Bladder microvascular endothelial cell (primary cell): Measurements from ENCODE around the gene ANO3. TPM values are rescaled to one million over a fixed set of nuclear protein-coding genes. Genes with fewer than 3 reads are reported as not detected.

Source experiments
- total RNA-seq: library from RNA; depleted of rRNA; stranded (reverse); fragments of >200 nt; gene quantifications from 2 replicates; pipeline ENCODE4 v1.2.3, GENCODE V29; 2014

Gene ANO3
- total RNA-seq, result under 0.01 TPM in 1 of 2 replicates, not detected in the other

DNA sequence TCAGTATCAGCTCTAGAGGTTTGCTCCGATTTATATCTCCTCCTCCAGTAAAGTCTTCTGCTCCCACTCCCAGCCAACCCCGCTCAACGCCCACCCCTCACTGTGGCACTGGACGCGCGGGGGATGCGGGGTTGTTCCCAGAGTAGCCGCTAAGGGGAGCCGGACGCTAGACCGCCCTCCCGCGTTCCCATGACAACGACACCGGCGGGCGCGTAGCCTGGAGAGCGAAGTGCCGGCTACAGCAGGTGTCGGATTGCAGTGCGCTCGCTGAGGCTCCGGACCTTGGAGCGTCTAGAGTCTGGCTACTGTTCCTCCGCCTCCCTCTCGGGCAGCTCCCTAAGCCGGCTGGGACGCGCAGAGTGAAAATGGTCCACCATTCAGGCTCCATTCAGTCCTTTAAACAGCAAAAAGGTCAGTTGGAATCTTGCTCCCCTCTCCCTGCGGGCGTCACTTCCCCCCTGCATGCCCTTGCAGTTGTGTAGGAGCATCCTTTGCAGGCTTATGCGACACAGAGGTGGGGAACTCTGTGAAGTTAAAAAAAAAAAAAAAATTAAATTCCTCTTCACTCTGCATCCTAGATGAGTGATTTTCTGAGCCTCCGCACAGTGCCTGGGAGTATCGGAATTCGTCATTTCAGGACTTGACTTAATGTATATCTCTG is at the start of gene ANO3:
Gene ANO3 (plus strand): TSS at position 220 of the 661 bp plus-strand sequence. CDS start 146 bp downstream, at position 366.

DNA sequence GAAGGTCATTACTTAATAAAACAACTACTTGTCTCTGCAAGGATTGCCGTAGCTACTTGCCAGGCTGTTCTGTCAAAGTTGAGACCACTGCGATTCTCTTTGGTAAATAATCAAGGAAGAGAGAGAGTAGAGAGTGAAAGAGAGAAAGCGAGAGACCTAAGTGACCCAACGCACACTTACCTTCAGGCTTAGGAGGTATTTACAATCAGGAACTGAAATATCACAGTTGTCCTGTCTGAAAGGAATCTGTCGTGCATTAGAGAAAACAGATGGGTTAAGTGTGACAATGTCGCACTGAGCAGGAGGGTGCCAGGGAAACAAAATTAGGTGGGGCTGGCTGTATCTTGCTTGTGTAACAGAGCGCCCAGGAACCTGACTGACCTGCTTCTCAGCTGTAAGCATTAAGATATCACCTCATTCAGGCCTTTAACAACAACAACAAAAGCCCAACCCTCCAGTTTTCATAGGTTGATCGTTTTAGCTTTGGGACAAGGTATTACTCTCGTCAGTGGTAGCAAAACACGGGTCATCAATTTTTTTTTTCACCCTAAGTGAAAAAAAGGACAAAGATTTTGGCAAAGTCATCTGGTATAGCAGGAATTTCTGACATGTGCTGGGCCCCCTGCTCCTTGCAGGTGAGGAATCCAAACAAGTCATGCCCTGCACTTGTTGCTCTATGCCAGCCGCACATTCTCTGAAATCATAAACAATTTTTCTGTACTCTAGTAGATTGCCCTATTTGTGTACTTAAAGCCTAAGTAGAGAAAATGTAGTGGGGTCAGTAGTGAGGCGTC is 240.1 kb downstream of the ANO3 start, which contains the start of gene MUC15:
Gene MUC15 (minus strand): TSS at position 403 of the 794 bp plus-strand sequence. CDS start 5,169 bp downstream, outside the sequence.

Other genes starting within 250 kb of the ANO3 start
- gene MUC15, start 240.1 kb downstream of the ANO3 start, total RNA-seq, result not detected in 2 replicates